ENCODE data around the gene FYB1.
"Not testable (repeated sequence)": the region's sequence is repeated elsewhere in the genome, so short reads cannot be mapped to it uniquely, and the experiment has no call there.

FYB1 gene

GRCh38 chr5:39226558-39226957, 7.2 kb upstream of the FYB1 start:
- peak; percentile 10 for FAIRE-seq

GRCh38 chr5:39226100-39226451, 6.7 kb upstream of the FYB1 start:
- FAIRE-seq: no peak

GRCh38 chr5:39225405-39226099, 6.2 kb upstream of the FYB1 start:
- no peak for FAIRE-seq

GRCh38 chr5:39224196-39224761, 4.9 kb upstream of the FYB1 start:
- FAIRE-seq: no peak

DNA sequence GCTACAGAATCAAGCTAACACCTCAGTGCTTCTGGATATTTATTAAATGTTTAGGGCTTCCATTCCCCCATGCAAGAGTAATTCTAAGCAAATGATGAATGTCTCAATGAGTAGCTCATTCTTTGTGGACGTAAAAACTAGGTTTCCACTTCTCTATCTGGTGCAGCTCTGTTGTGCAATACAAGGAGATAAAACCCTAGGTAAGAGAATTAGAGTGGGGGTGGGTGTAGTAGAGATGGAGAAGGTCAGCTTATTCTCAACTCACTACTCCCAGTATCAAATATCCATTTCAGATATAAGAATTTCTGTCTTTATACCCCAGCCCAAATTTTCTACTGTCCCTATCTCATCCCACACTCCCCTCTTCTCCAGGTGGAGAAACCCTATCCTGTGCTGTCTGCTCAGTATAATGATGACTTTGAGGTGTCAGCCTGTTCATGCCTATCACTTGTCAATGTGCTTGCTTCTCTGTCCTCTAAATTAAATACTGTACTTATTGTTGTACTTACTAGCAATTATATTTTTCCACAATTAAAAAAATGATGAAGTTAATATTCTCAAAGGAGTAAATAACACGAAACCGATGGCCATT, 4.3 kb upstream of the FYB1 start:
- FAIRE-seq: no peak

DNA sequence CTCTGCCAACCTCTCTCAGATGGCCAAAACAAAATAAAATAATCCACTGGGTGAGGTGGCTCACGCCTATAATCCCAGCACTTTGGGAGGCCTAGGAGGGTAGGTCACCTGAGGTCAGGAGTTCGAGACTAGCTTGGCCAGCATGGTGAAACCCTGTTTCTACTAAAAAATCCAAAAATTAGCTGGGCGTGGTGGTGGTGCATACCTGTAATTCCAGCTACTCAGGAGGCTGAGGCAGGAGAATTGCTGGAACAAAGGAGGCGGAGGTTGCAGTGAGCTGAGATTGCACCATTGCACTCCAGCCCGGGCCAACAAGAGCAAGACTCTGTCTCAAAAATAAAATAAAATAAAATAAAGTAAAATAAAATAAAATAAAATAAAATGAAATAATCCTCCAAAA, 2.3 kb upstream of the FYB1 start:
- not testable (repeated sequence) for FAIRE-seq

DNA sequence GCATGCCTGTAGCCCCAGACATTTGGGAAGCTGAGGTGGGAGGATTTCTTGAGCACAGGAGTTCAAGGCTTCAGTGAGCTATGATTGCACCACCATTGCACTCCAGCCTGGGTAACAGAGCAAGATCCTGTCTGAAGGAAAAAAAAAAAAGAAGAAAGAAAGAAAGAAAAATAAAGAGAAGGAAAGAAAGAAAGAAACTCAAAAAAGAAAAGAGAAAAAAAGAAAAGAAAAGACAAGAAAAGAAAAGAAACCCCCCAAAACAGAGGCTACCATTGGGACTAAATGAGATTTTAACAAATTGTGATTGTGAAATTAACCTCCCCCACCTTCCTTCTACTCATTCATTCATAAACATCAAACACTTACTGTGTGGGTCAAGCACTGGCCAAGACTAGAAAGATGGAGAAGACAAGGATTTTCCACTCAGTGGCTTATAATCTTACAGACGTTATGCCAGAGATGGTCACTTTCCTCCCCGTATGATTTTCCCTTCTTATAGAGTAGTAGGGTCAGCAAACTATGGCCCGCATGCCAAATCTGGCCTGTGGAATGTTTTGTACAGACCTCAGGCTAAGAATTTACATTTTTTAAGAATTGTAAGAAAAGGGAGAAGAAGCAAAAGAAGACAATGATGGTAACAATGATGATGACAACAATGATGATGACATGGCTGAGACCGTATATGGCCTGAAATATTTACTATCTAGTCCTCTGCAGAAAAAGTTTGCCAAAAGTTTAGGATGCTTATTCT, 1.1 kb upstream of the FYB1 start:
- no peak for FAIRE-seq

DNA sequence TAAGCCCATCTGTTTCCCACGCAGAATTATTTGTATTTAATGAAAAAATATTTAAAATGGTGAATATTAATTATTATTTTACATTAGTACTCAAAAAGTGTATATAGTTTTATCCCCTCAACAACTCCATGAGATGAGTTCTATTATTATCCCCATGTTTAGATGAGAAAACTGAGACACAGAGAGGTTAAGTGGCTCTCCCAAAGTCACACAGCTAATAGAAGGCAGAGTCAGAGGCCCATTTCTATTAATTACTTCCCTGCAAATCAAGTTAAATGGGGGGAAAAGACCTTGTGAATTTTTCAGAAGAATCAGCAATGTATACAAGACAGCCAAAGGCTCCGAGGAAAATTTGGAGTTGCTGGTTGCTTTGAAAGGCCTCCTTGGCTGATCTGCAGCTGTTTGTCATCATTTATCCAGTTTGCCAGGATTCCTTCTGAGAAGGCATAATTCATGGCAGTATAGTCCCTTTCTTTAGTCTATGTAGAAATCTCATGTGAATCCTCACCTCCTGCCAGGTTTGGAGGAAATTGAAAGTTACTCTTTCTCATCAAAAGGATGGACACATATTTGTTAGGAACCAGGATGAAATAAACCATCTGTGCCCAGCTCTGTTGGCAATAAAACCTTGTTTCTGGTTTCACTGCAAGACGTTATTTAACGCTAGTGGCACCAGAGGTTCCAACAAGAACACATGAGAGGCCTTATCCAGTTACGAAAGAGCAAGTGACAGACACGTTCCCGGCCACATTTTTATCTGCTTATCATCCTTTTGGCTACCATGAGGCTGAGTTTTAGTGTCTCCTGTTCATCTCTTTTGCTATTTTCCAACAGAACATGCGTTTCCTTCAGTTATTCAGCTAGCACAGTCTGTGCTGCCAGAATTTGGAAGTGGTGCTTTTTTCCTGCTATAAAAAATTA, 621 bp downstream of the FYB1 start:
- FAIRE-seq: no peak

DNA sequence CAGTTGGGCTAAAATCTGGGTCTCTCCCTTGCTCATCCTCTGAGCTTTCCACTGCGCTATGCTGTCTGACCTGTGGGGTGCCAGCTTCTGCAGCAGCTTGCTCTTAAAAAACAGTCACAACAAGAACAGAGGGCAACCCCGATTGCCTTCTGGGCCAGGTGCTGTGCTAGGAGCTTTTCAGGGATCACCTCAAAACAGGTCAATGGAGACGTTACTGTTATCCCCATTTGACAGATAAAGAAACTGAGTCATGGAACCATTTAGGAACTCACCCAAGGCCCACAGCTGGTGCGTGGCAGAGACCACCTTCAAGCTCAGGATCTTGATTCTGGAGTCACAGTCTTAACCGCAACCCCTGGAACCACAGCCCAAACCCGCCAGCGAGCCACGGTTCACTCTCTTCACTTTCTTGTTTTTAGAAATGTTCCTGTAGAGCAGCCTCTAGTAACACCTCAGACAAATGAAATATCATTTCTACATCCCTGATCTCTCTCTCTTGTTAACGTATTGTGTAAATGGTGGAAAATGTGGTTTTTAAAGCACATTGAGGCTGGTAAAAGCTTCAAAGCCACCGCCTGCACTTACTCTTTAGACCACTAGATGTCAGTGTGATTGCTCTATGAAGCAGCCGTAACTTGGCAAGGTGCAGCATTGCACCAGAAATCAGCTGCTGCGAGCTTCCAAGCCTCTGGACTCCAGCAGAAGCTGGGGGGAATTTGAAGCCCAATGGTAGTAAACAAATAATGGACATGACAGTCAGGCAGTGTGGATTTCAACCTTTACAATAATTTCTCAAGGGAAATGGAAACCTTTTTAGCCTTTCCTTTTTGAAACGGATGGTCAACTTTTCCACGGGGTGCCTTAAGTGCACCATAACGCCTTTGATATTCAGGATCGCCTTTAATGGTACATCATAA, 1.7 kb downstream of the FYB1 start:
- no peak for FAIRE-seq

- FAIRE-seq: no peak
Measured at GRCh38 chr5:39216631-39217030, 2.7 kb downstream of the FYB1 start.

- no peak for FAIRE-seq
Measured at GRCh38 chr5:39215857-39216256, 3.5 kb downstream of the FYB1 start.

DNA sequence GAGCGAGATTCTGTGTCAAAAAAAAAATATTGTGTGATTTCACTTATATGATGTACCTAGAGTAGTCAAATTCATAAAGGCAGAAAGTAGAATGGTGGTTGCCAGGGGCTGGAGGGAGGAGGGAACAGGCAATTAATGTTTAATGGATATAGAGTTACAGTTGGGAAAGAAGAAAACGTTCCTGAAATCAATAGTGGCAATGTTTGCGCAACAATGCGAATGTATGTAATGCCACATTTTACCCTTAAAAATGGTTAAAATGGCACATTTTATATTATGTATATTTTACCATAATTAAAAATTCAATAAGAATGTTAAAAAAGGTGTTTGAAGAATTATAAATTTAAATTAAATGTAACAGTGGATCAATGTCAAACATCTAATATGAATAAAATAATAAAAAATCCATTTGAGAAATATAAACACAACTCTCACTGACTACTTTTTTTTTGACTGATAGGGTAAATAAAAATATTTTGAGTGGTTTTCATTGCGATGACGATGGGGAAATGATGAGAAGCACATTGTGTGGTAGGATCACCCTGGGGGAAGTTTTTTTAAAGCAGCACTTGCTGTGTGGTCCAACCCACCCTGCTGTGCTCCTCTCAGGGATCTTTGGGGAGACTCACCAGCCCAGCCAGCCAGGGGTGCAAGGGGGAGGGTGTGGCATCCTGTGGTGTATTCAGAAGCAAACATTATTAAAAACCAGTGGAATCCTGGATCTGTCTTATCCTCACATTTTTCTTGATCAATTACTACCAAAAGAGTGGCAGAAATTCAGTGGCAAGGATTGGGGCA, 4.3 kb downstream of the FYB1 start:
- no peak for FAIRE-seq

DNA sequence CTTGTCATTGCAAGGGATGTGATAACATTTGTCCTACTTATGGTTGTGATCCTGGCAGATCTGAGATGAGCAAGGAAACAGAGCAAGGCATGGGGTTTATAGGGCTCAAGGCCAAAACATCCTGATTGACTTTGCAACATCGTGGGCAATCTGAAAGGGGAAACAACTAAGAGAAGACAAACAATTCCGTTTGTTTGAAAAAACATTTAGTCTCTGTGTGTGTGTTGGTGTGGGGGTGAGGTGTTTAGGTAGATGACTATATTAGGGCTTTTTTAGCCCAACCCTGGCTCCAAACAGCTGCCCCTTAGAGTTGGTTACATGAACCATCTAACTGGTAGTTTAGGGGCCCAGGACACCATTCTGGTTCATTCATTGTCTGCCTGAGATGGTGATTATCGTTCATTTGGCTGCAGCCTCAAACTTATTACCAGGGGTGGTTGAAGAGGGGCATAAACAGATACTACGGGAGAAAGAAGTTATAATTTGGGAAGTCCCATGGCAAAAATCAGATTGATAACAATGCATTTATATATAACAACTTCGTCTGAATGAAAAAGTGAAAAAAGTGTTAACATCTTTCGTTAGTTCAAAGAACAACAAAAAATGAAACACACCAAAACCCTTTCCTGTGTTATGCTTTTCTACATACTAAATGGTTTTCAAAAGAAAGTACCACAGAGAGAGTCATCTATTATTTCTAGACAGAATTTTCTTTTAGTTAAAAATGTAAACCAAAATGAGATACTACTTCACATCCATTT, 5.7 kb downstream of the FYB1 start:
- FAIRE-seq: no peak

- FAIRE-seq: no peak
Measured at GRCh38 chr5:39211773-39212172, 7.6 kb downstream of the FYB1 start.

DNA sequence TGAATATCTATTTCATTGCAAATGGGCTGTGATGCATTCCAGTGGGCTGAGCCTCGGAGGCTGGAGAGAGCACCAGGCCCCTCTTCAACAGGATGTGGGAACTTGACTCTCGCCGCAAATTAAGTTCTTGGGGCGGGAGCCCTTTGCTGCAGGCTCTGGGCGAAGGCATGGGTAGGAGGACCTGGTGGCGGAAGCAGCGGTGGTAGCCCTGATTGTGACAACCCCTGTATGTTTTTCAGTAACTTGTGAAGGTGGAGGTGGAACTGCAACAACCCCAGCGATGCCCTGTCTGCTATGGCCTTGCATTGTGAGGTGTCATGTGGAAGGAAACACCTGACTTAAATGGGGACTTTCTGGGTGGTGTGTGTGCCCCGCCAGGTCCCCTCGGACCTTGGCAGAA, 9.4 kb downstream of the FYB1 start:
- FAIRE-seq: no peak

DNA sequence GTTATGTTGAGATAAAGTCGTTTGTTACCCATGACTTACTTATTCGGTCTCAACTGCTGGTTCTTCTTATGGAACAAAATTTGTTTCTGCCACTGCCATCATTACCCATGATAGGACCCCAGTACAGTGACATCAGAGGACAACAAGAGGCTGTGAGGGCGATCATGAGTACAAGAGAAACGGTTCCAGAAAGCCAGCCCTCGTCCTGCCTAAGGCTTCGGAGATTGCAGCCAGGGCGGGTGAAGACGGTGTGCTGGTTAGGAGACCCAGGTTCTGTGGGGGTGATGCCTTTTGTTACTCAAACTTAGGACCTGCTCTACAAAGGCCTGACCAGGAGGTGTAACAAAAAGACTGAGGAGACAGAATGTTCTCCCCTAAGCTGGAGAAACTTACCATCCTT, 10.9 kb downstream of the FYB1 start:
- no peak for FAIRE-seq

DNA sequence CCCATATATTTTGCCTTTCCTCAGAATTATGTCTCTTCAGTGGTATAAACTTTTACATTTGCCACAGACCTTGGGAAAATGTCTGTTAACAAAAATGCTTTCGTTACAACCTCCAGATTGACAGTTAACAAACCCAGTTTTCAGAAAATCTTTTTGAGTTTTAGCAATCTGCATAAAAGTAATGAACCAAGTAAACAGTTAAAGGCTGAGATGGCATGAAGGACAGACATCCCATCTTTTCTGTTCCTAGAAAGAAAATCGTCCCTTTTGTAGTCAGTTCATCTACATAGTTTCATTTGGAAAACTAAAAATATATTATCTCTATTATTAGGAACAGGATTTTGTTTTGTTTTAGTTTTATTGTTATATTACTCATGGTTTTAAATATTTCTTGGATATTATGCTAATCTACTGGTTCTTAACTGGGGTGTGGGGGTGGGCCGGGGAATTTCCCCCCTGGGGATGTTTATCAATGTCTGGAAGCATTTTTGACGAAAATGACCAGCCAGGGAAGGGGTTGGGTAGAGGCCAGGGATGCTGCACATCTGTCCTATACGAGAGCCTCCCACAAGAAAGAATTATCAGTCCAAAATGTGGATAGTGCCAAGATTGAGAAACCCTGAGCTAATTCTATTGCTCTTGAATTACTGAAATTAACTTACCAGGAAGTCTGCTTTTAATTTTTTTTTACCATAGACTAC, 11.9 kb downstream of the FYB1 start:
- no peak for FAIRE-seq

DNA sequence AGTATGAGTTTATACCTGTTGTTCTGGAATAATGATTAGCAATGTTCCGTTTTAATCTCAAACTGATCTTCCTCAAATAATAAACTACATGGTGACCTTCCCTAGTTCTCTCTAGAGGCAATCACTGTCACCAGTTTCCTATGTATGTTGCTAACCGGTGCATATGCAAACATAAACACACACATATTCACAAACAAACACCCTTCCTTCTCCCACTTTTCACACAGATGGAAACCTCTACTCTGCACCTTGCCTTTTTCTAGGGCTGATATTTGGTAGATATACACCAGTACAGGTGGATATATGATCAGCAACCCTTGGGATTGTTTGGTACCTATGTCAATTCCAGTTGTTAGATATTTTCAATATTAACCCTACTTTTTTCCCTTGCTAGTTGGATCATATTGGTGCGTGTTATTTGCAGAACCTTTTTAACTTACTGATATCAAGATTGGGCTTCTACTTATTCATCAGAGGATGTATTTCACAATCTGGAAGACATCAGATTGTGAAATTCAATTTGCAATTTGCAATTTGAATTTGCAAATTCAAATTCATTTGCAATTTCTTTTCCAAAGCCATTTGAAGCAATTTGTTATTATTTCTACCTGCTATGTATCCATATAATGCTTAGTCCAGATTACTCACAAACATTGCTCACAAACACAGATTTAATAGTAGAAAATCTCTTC, 12.6 kb downstream of the FYB1 start:
- no peak for FAIRE-seq

DNA sequence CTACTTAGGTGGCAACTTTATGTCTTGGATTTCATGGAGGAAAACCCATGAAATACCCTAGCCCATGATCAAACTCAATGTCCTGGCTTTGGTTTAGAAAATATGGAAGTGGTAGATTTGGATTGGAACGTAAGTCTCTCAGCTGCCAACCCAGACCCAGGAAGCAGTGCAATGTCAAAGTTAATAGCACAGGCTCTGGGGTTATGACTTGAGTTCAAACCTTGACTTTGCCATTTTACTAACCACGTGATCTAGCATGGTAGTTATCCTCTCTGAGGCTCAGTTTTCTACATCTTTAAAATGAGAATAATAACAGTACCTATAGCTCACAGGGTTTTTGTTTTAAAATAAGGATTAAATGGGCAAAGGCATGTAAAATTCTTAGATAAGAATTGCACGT, 13.8 kb downstream of the FYB1 start:
- FAIRE-seq: no peak

Data from colon (tissue), 2 donors.